Hematopoietic multipotent progenitor cell treated with erythropoietin and hydrocortisone succinate and interleukin-3 and kit ligand, for 15 days (in vitro differentiated cells): ENCODE measurements around the gene RASA4B.
A peak's percentile ranks its signal among the peaks of the same experiment; 100 is the strongest.

ENCODE experiments used
- DNase-seq: peaks from one replicate; pipeline ENCODE4 v3.0.0-alpha.2; 2015; ENCODE audit warnings: low spot score

The RASA4B gene

DNA sequence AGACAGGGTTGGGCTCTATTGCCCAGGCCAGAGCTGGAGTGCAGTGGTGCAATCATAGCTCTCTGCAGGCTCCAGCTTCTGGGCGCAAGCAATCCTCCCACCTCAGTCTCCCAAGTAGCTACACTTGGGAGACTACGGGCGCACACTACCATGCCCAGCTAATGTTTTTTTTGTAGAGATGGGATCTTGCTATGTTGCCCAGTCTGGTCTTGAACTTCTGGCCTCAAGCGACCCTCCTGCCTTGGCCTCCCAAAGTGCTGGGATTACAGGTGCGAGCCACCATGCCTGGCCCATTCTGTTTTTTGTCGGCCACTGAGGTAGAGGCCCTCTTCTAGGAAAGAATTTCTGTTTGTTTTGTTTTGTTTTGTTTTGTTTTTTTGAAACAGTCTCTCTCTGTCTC is 65.1 kb downstream of the RASA4B start:
- DNase-seq = no peak

DNA sequence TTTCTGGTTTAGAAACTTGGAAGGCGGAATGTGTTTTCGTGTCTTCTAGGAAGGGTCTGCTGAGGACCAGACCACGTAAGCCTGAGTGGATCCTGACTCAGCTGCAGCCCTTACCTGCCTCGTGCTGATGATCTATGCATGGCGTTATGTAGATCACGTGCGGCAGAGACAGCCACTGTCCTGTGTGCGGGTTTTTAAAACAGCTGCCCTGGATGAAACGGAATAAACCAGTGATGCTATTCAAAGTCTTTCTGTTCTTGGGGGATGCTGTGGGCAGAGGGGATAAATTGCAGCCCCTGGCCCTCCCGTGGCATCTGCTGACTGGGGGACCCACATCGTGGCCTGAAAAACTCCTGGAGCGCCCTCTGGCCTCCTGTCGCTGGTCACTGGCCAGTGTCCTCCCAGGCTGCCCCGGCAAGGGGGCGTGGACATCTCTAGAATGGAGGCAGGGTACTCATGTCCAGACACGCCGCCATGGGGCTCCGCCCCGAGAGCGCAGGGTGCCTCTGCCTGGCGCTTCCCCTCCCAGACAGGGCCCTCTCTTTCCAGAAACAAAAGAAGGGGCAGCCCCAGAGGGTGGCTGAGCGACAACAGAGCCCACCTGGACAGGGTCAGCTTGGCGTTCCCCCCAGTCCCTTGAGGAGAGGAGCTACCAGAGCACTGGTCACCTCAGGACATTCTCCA is 66.1 kb downstream of the RASA4B start:
- DNase-seq = no peak

DNA sequence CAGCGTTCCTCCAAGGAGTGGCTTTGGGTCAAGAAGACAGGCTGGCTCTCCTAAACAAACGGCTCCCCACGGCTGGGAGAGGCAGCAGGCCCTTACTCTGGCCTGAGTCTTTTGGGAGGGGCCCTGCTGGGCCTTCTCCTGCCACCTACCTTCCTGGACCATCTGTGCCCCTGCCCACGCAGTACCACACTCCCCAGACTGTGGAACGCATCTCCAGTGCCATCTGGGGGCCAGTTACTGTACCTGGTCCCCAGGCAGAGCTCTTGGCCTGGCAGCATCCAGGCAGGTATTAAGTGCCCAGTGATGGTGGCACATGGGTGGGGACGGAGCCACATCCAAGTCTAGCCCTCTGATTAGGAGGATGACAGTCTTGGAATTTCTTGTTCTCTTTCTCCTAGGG is 67.3 kb downstream of the RASA4B start:
- DNase-seq = no peak

DNA sequence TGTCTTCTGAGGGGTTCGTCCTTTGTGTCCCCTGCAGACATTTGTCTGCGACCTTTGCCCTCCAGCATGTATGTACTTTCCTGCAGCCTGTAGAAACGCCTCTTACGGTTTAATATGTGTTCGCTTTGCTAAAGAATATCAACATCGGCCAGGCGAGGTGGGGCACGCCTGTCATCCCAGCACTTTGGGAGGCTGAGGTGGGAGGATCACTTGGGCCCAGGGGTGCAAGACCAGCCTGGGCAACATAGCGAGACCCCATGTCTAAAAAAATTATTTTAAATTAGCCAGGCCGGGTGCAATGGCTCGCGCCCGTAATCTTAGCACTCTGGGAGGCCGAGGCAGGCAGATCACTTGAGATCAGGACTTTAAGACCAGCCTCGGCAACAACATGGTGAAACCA is 68.4 kb downstream of the RASA4B start:
- DNase-seq = no peak

DNA sequence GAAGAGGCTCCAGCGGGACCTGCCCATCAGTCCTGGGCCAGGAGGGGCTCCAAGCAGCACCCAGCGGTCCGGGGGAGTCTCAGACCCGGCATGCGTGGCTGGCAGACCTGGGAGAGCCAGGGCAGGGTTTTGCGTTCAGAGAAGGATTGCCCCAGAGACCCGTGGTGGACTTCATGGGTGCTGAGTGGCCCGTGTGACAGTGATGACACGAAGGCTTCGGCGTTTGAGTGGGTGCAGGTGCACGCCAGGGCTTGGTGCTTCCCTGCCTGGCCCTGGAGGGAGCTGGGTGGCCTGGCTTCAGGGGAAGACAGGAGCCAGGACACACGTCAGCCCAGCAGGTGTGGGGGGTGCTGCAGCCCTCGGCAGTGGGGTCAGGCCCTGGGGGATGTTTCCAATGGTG is 70.3 kb downstream of the RASA4B start:
- no peak for DNase-seq

DNA sequence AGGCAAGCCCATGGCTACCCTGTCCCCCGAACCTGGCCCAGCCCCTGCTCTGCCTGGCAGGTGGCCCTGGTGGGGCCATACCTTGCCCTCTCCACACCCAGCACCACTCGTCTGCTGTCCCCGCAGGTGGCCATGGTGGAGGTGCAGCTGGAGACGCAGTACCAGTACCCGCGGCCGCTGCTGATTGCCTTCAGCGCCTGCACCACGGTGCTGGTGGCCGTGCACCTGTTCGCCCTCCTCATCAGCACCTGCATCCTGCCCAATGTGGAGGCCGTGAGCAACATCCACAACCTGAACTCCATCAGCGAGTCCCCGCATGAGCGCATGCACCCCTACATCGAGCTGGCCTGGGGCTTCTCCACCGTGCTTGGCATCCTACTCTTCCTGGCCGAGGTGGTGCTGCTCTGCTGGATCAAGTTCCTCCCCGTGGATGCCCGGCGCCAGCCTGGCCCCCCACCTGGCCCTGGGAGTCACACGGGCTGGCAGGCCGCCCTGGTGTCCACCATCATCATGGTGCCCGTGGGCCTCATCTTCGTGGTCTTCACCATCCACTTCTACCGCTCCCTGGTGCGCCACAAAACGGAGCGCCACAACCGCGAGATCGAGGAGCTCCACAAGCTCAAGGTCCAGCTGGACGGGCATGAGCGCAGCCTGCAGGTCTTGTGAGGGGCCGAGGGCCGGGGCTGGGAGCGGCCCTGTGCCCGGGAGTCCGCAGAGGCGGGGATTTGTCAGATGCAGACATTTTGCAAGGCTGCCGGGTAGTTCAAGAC is 71.0 kb downstream of the RASA4B start:
- no peak for DNase-seq

DNA sequence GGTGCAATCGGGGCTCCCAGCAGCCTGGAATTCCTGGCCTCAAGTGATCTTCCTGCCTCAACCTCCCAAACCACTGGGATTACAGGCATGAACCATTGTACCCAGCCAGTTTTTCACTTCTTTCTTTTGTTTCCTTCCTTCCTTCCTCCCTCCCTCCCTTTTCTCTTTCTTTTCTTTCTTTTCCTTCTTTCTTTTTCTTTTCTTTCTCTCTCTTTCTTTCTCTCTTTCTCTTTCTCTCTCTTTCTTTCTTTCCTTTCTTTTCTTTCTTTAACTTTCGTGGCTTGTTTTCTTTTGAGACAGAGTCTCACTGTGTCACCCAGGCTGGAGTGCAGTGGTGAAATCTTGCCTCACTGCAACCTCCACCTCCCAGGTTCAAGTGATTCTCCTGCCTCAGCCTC is 71.9 kb downstream of the RASA4B start:
- DNase-seq = no peak

DNA sequence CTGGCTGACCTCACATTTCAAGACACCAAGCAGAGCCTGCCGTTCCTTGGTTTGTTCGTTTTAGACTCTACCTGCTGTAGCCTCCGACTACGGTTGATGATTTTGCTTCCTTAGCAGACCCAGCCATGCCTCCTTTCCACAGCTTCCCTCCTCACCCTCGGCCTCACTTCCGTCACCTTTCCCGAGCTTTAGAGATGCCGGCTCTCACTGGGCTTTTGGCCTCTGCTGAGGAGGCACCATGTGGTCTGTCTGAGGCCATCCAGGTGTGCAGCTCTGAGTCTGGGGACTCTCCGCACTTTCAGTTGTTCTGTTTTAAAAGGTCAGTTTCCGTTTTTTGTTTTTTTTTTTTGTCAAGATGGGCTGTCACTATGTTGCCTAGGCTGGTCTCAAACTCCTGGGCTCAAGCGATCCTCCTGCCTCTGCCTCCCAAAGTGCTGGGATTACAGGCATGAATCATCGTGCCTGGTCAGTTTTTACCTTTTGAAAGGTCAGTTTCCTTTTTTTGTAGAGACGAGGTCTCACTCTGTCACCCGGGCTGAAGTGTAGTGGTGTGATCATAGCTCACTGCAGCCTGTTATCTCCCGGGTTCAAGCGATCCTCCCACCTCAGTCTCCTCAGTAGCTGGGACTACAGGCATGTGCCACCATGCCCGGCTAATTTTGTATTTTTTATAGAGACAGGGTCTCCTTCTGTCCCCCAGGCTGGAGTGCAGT is 72.5 kb downstream of the RASA4B start:
- DNase-seq = no peak

DNA sequence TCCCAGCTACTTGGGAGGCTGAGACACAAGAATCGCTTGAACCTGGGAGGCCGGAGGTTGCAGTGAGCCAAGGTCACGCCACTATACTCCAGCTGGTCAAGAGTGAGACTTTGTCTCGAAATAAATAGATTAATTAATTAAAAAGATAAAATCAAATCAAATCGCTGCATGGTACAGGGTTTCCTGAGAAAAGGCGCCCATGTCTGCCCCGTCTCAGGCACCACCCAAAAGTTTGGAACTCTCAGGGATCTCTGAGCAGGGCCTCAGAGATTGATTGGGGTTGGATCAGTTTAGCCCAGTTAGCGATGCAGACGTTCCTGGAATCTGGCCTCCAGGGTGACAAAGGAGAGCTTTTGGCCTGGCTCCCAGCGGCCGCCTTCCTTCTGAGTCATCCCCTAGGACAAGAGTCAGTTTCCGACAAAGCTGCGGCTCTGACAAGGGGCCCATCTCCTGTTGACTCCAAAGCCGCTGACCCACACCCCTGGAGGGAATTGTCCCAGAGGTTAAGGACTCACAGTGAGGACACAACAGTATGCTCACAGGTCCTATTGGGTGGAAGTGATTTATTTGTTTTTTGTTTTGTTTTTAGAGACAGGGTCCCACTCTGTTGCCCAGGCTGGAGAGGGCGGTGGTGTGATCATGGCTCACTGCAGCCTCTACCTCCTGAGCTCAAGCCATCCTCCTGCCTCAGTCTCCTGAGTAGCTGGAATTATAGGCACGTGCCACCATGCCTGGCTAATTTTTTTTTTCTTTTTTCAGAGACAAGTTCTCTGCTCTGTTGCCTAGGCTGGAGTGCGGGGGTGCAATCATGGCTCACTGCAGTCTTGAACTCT is 77.4 kb downstream of the RASA4B start:
- DNase-seq = no peak

DNA sequence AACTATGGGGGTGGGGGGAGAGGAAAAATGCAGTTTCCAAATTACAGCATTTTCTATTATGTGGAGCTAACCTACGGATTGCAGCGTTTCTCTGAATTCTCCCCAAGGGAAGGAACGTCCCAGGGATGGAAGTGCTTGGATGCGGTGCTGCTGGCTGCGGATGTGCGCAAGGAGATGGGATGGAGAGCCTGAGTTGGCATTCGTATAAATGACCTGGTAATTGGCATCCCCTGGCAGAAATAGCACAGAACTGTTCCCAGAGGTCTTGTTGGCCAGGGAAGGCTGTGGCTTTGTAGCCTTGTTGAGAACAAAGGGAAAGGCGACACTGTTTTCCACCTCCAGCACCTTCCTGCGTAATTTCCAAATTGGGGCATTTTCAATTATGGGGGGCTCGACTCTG is 81.5 kb downstream of the RASA4B start:
- no peak for DNase-seq

DNA sequence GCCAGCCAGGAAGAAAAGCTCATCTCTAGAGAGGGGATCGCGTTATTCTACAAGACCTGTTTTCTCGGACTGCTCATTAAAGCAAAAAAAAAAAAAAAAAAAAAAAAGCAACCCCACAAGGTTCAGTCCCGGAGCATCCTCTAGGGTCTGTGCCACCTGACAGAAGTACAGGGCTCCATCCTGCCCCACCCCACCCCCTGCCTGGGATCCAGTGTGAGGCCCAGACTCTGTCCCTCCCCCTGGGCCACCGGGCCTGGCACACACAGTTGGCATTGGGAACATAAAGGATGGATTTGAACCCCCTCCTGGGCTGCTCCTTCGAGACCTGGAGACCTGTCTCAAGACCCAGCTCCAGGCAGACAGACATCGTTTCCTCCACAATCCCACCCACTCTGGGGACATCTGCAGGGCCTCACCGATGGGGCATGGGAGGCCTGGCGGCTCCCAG is 83.5 kb downstream of the RASA4B start:
- DNase-seq = no peak

DNA sequence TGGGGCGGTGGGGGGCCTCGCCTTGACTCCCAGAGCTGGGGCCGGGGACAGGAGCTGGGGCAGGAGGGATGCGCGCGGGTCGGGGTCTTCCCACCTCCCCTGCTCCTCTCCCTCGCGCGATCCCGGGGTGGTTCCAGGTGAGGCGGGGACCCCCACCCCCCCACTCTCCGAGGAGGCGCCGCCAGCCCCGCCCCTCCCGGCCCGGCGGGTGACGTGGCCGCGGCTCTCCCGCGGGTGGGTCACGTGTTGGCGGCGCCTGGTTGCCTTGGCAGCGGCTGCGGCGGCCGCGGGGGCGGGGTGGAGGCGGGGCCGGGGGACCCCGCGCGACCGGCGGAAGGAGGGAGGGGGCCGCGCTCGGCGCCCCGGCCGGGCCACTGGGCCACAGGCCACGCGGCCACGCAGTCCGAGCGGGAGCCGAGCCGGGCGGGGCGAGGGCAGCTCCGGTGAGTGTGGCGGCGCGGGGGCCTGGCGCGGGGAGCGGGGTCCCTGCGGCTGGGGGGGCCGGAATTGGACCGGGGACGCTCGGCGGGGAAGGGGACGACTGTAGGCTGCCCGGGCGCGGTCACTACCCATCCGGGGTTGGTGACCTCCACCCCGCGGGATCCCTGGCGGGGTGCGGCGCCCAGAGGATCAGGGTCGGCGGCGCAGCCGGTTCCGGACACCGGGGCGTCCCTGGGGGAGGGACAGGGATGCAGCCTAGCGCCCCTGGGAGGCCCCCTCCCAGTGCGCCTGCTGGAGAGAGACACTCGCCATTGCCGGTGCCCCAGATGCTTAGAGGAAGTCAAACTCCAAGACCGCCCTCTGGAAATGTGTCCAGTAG is 84.1 kb downstream of the RASA4B start, which contains the start of gene ORAI2:
Gene ORAI2 (plus strand): TSS at position 357 of the 820 bp plus-strand sequence. CDS start 5,382 bp downstream, outside the sequence.
- DNase-seq = peak; percentile 45
